ENCODE results near the gene CRTC1. TPM values are rescaled to one million over a fixed set of nuclear protein-coding genes. Genes with fewer than 3 reads are reported as not detected.
"Not testable (repeated sequence)": the region's sequence is repeated elsewhere in the genome, so short reads cannot be mapped to it uniquely, and the experiment has no call there.

Gene CRTC1
- total RNA-seq, 1 donor from 2014 or later = 39.7 TPM

- Mint-ChIP-seq H3K4me1 (ENCODE audit: low read depth) (peaks cover 3% of the 10 kb centered on the region), H3K36me3 (ENCODE audit: insufficient read depth) (no peaks in the 10 kb centered on the region), H3K27ac (no peak overlapping the region), H3K4me3 (ENCODE audit: low read depth) (no peak overlapping the region), H3K9me3 (ENCODE audit: low read depth) (no peaks in the 10 kb centered on the region), H3K27me3 (no peaks in the 10 kb centered on the region)
- no peak for TF ChIP-seq CTCF (IDR thresholded peaks at IDR 0.05; ENCODE audit: unreplicated experiment)
- no peak for DNase-seq (ENCODE audit: low spot score, unreplicated experiment)
Observed at GRCh38 chr19:18725841-18726770, 42.6 kb downstream of the CRTC1 start.

GRCh38 chr19:18726846-18727245, 43.4 kb downstream of the CRTC1 start:
- Mint-ChIP-seq H3K27ac (peak overlapping the region; percentile 24), H3K27me3 (no peaks in the 10 kb centered on the region), H3K36me3 (ENCODE audit: insufficient read depth) (peaks cover 2% of the 10 kb centered on the region), H3K4me3 (ENCODE audit: low read depth) (no peak overlapping the region), H3K9me3 (ENCODE audit: low read depth) (no peaks in the 10 kb centered on the region), H3K4me1 (ENCODE audit: low read depth) (peaks cover 8% of the 10 kb centered on the region)
- no peak for DNase-seq (ENCODE audit: low spot score, unreplicated experiment)
- no peak for TF ChIP-seq CTCF (IDR thresholded peaks at IDR 0.05; ENCODE audit: unreplicated experiment)

- peaks cover 13% of the 10 kb centered on the region for H3K4me1 Mint-ChIP-seq (ENCODE audit: low read depth)
- H3K4me3 Mint-ChIP-seq (ENCODE audit: low read depth); H3K9me3 Mint-ChIP-seq (ENCODE audit: low read depth); H3K36me3 Mint-ChIP-seq (ENCODE audit: insufficient read depth); DNase-seq (ENCODE audit: low spot score, unreplicated experiment); H3K27me3 Mint-ChIP-seq; H3K27ac Mint-ChIP-seq: not testable (repeated sequence)
Observed at GRCh38 chr19:18727602-18728001, 44.1 kb downstream of the CRTC1 start.

- H3K27ac Mint-ChIP-seq = no peak overlapping the region
- TF ChIP-seq CTCF (IDR thresholded peaks at IDR 0.05; ENCODE audit: unreplicated experiment) = no peak
- DNase-seq (ENCODE audit: low spot score, unreplicated experiment) = no peak
- H3K9me3 Mint-ChIP-seq (ENCODE audit: low read depth) = no peaks in the 10 kb centered on the region
- peaks cover 2% of the 10 kb centered on the region for H3K36me3 Mint-ChIP-seq (ENCODE audit: insufficient read depth)
- H3K4me1 Mint-ChIP-seq (ENCODE audit: low read depth) = peaks cover 20% of the 10 kb centered on the region
- H3K4me3 Mint-ChIP-seq (ENCODE audit: low read depth) = no peak overlapping the region
- no peaks in the 10 kb centered on the region for H3K27me3 Mint-ChIP-seq
Observed at GRCh38 chr19:18729933-18730530, 46.6 kb downstream of the CRTC1 start.

- no peak overlapping the region for H3K27ac Mint-ChIP-seq
Observed at GRCh38 chr19:18730885-18731513, 47.5 kb downstream of the CRTC1 start.

More at GRCh38 chr19:18730885-18731513, 47.5 kb downstream of the CRTC1 start:
- peaks cover 20% of the 10 kb centered on the region for H3K4me1 Mint-ChIP-seq (ENCODE audit: low read depth)
- peaks cover 2% of the 10 kb centered on the region for H3K36me3 Mint-ChIP-seq (ENCODE audit: insufficient read depth)
- H3K27me3 Mint-ChIP-seq = no peaks in the 10 kb centered on the region
- DNase-seq (ENCODE audit: low spot score, unreplicated experiment) = no peak
- H3K4me3 Mint-ChIP-seq (ENCODE audit: low read depth) = no peak overlapping the region
- peak; percentile 32 for TF ChIP-seq CTCF (IDR thresholded peaks at IDR 0.05; ENCODE audit: unreplicated experiment)
- no peaks in the 10 kb centered on the region for H3K9me3 Mint-ChIP-seq (ENCODE audit: low read depth)

Data from progenitor cell of endocrine pancreas (in vitro differentiated cells).